K562 (cell line): ENCODE data around the gene MAPT. TPM values are rescaled to one million over a fixed set of nuclear protein-coding genes. Genes with fewer than 3 reads are reported as not detected.
A peak's percentile ranks its signal among the peaks of the same experiment; 100 is the strongest.

Experiments
- ATF6 ChIP-seq: sonication (generic); formaldehyde crosslinking; IDR thresholded peaks from 2 replicates; pipeline ENCODE4 v1.4.0; 2020; ENCODE audit warnings: mild to moderate bottlenecking, missing genetic modification reagents
- CBX5 ChIP-seq: IDR thresholded peaks from 2 replicates; pipeline ENCODE4 v1.6.1; 2014; ENCODE audit warnings: low read depth, borderline replicate concordance
- CCNT2 ChIP-seq: IDR thresholded peaks from 2 replicates; pipeline ENCODE4 v1.6.1; 2011; ENCODE audit warnings: borderline replicate concordance, low read depth, mild to moderate bottlenecking, moderate library complexity, mixed read lengths, low read length; ENCODE audit not compliant: insufficient read length; ENCODE audit errors: extremely low read depth
- CHD2 ChIP-seq: IDR thresholded peaks from 2 replicates; pipeline ENCODE4 v1.6.1; 2011; ENCODE audit warnings: low read depth, low read length
- EZH2 ChIP-seq: IDR thresholded peaks from 2 replicates; pipeline ENCODE4 v1.6.1; 2012; ENCODE audit warnings: low read depth, mild to moderate bottlenecking, inconsistent platforms, low read length, borderline replicate concordance
- MAFG ChIP-seq: fragments of 450-650 bp; conservative IDR thresholded peaks from 2 replicates; pipeline ENCODE4 v1.6.1; 2016; ENCODE audit warnings: missing genetic modification characterization, missing compliant biosample characterization
- POLR2AphosphoS5 ChIP-seq: IDR thresholded peaks from 2 replicates; pipeline ENCODE4 v1.6.1; 2011; ENCODE audit warnings: mild to moderate bottlenecking, low read depth, low read length, moderate library complexity; ENCODE audit not compliant: control insufficient read depth, insufficient read depth
- RBM25 ChIP-seq: fragments of 200-400 bp; formaldehyde crosslinking; IDR thresholded peaks from 2 replicates; pipeline ENCODE4 v1.6.1; 2018; ENCODE audit warnings: low read length, low read depth, moderate library complexity; ENCODE audit not compliant: severe bottlenecking
- REST ChIP-seq, 2 experiments: fragments of 450-650 bp; formaldehyde crosslinking in 1 of 2; IDR thresholded peaks; 2 replicates each; pipeline versions ENCODE4 v1.4.0 to v1.6.1; 2014 to 2020; ENCODE audit warnings: mild to moderate bottlenecking in 2 of 2, borderline replicate concordance in 1 of 2, low read depth in 1 of 2
- SETDB1 ChIP-seq: IDR thresholded peaks from one replicate; pipeline ENCODE4 v1.6.1; 2012; ENCODE audit warnings: low read length, control low read depth, inconsistent platforms
- SMAD1 ChIP-seq: fragments of 150-350 bp; IDR thresholded peaks from 2 replicates; pipeline ENCODE4 v1.6.1; 2014; ENCODE audit warnings: low read length, low read depth; ENCODE audit not compliant: partially characterized antibody
- SNIP1 ChIP-seq: fragments of 450-650 bp; IDR thresholded peaks from 2 replicates; pipeline ENCODE4 v1.7.1; 2017; ENCODE audit warnings: low read depth, mild to moderate bottlenecking
- SNRNP70 ChIP-seq: fragments of 200-400 bp; formaldehyde crosslinking; optimal IDR thresholded peaks from 2 replicates; pipeline ENCODE3; 2017; ENCODE audit warnings: low read depth, low read length
- ZNF197 ChIP-seq: fragments of 200-800 bp; sonication (Bioruptor generic); IDR thresholded peaks from 2 replicates; pipeline ENCODE4 v1.6.1; 2016; ENCODE audit warnings: low read depth, missing genetic modification characterization, missing compliant biosample characterization
- ZNF274 ChIP-seq: IDR thresholded peaks from 2 replicates; pipeline ENCODE4 v1.6.1; 2011; ENCODE audit warnings: low read depth, mild to moderate bottlenecking, low read length, moderate library complexity, borderline replicate concordance
- ZNF431 ChIP-seq: sonication (generic); formaldehyde crosslinking; IDR thresholded peaks from 2 replicates; pipeline ENCODE4 v1.8.0; 2022; ENCODE audit warnings: mild to moderate bottlenecking, missing genetic modification reagents
- ZNF511 ChIP-seq: sonication (generic); formaldehyde crosslinking; IDR thresholded peaks from 2 replicates; pipeline ENCODE4 v1.8.0; 2022; ENCODE audit warnings: mild to moderate bottlenecking, missing genetic modification reagents
- polyA plus RNA-seq, 8 experiments: library from polyadenylated mRNA; depleted of rRNA in 4 of 8; stranded (reverse) in 5 of 8; unstranded in 3 of 8; fragments of >200 nt; fragmentation: Nextera tagmentation in 2 of 8; fragmentation: Illumina TruSeq in 1 of 8; extraction: Ambion mirVana in 2 of 8; extraction: Trizol in 1 of 8; gene quantifications; 2 replicates each; pipeline versions ENCODE4 v1.2.1 to v1.2.3, GENCODE V29; 2011 to 2014; ENCODE audit warnings: inconsistent platforms in 1 of 8, missing spikeins in 1 of 8
- total RNA-seq, 7 experiments: library from RNA; depleted of rRNA in 6 of 7; stranded (reverse); fragments of >200 nt in 6 of 7; fragmentation: Illumina TruSeq in 2 of 7; extraction: Trizol in 2 of 7; gene quantifications; 2 replicates each; pipeline versions ENCODE4 v1.2.1 to v1.2.3, GENCODE V29; 2011 to 2021; ENCODE audit warnings: low replicate concordance in 1 of 7

MAPT gene
- total and polyA plus RNA-seq, 9 of the 15 experiments (the other 6 are each of a cell fraction or from before 2014, with no cell fraction given), result 0.04 to 1.1 (median 0.36) TPM

- no peak for TF ChIP-seq REST (IDR thresholded peaks at IDR 0.05; ENCODE audit: borderline replicate concordance)
- no peak for TF ChIP-seq REST (CRISPR knock-in tag; IDR thresholded peaks at IDR 0.05; ENCODE audit: low read depth)
- no peak for TF ChIP-seq CCNT2
- TF ChIP-seq EZH2, result no peak
- no peak for TF ChIP-seq ATF6 (CRISPR knock-in tag)
- no peak for TF ChIP-seq ZNF511
- no peak for TF ChIP-seq POLR2AphosphoS5
- TF ChIP-seq ZNF431 (CRISPR knock-in tag), result no peak
- TF ChIP-seq ZNF197 (CRISPR knock-in tag), result no peak
- TF ChIP-seq MAFG (tag), result no peak
- no peak for TF ChIP-seq SNIP1
- no peak for TF ChIP-seq CBX5
- no peak for TF ChIP-seq SNRNP70
- no peak for TF ChIP-seq SETDB1
- TF ChIP-seq SMAD1, result no peak
- TF ChIP-seq CHD2, result no peak
- TF ChIP-seq ZNF274, result no peak
- peak; percentile 67 for TF ChIP-seq RBM25
Measured at GRCh38 chr17:45851873-45852272, 42.5 kb upstream of the MAPT start (continued).
